ENCODE measurements around the gene KCNJ12.
"Not testable (repeated sequence)": the region's sequence is repeated elsewhere in the genome, so short reads cannot be mapped to it uniquely, and the experiment has no call there.

GRCh38 chr17:21410906-21411678 is 34.9 kb downstream of the KCNJ12 start:
- not testable (repeated sequence) for TF ChIP-seq HDGF, LEF1 (IDR thresholded peaks at IDR 0.05; ENCODE audit: borderline replicate concordance)

All from HEK293T (cell line).